Measurements from ENCODE around the gene GALNT18.

GALNT18 gene

DNA sequence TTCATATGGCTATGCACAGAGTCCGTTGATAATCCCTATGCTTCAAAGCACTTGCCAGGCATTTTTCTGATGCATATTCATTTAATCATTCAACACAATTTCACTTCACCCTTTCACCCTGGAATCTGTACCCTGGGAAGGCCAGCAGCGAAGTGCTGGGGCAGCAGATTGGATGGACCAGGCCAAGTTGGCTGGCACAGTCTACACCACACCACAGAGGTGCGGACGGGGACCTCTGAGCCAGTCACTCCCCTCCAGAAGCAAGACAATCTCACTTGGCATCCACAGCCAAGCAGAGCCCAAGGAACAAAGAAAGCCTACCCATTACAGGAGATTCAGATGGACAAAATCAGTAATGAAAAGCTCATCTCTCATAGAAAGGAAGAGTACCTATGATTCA is 130.2 kb downstream of the GALNT18 start:
- no peak overlapping the region for H3K27ac ChIP-seq (ENCODE audit: extremely low read depth, low read depth, low read length)
- TF ChIP-seq ZNF184 (tag by site-specific recombination; IDR thresholded peaks at IDR 0.05) (no peak), ZNF837 (tag by site-specific recombination; IDR thresholded peaks at IDR 0.05) (no peak), ZNF398 (tag by site-specific recombination; IDR thresholded peaks at IDR 0.05) (no peak), ZBTB1 (tag by site-specific recombination; IDR thresholded peaks at IDR 0.05) (no peak), ZNF211 (tag by site-specific recombination; IDR thresholded peaks at IDR 0.05; ENCODE audit: low read depth) (no peak), ZNF302 (tag by site-specific recombination; IDR thresholded peaks at IDR 0.05; ENCODE audit: low read depth) (no peak), ZNF2 (tag by site-specific recombination; IDR thresholded peaks at IDR 0.05) (no peak), ZNF404 (tag by site-specific recombination; IDR thresholded peaks at IDR 0.05) (no peak), WT1 (tag by site-specific recombination; IDR thresholded peaks at IDR 0.05) (no peak), ZNF639 (tag by site-specific recombination; IDR thresholded peaks at IDR 0.05) (no peak), RBAK (tag by site-specific recombination; IDR thresholded peaks at IDR 0.05) (no peak), GLI2 (tag by site-specific recombination; IDR thresholded peaks at IDR 0.05; ENCODE audit: borderline replicate concordance, low read depth) (no peak), ZNF23 (tag by site-specific recombination; IDR thresholded peaks at IDR 0.05; ENCODE audit: borderline replicate concordance) (no peak)
- TF ChIP-seq, protein P1, sequence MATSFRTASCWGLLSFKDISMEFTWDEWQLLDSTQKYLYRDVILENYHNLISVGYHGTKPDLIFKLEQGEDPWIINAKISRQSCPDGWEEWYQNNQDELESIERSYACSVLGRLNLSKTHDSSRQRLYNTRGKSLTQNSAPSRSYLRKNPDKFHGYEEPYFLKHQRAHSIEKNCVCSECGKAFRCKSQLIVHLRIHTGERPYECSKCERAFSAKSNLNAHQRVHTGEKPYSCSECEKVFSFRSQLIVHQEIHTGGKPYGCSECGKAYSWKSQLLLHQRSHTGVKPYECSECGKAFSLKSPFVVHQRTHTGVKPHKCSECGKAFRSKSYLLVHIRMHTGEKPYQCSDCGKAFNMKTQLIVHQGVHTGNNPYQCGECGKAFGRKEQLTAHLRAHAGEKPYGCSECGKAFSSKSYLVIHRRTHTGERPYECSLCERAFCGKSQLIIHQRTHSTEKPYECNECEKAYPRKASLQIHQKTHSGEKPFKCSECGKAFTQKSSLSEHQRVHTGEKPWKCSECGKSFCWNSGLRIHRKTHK (tag by site-specific recombination; IDR thresholded peaks at IDR 0.05), result no peak
- TF ChIP-seq, protein P2, sequence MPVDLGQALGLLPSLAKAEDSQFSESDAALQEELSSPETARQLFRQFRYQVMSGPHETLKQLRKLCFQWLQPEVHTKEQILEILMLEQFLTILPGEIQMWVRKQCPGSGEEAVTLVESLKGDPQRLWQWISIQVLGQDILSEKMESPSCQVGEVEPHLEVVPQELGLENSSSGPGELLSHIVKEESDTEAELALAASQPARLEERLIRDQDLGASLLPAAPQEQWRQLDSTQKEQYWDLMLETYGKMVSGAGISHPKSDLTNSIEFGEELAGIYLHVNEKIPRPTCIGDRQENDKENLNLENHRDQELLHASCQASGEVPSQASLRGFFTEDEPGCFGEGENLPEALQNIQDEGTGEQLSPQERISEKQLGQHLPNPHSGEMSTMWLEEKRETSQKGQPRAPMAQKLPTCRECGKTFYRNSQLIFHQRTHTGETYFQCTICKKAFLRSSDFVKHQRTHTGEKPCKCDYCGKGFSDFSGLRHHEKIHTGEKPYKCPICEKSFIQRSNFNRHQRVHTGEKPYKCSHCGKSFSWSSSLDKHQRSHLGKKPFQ (tag by site-specific recombination; IDR thresholded peaks at IDR 0.05), result no peak
- H3K9me3 ChIP-seq (ENCODE audit: control insufficient read depth, insufficient read depth, low read depth, low read length), result no peaks in the 10 kb centered on the region
- H3K4me1 ChIP-seq (ENCODE audit: control insufficient read depth, insufficient read depth, low read length), result no peaks in the 10 kb centered on the region
- H3K36me3 ChIP-seq (ENCODE audit: control insufficient read depth in 2 of 2, insufficient read depth in 1 of 2, low read length in 2 of 2), result no peaks in the 10 kb centered on the region
- POLR2A ChIA-PET, result no interaction called here
- no peak overlapping the region for H3K4me3 ChIP-seq (ENCODE audit: low read depth, low read length)
- CTCF ChIA-PET, result no interaction called here

DNA sequence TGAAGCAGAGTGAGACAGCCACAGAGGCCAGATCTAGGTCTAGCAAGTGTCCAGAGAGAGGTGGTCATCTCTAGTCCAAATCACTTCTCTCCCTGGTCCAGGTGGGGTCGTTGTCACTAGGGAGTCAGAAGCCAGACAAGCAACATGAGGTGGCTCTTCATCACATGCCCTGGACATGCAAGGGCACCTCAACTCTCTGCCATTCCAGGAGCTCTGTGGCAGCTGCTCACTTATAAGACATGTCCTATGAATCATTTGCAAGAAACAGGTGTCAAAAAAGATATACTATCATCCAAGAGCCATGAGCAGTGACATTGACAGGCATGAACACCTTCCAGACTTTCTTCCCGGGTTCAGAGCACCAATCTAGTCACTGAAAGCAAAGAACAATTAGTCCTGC is 130.8 kb downstream of the GALNT18 start:
- Histone ChIP-seq H3K4me3 (ENCODE audit: low read depth, low read length) (no peak overlapping the region), H3K4me1 (ENCODE audit: control insufficient read depth, insufficient read depth, low read length) (no peaks in the 10 kb centered on the region), H3K27ac (ENCODE audit: extremely low read depth, low read depth, low read length) (no peak overlapping the region), H3K36me3 (ENCODE audit: control insufficient read depth in 2 of 2, insufficient read depth in 1 of 2, low read length in 2 of 2) (no peaks in the 10 kb centered on the region), H3K9me3 (ENCODE audit: control insufficient read depth, insufficient read depth, low read depth, low read length) (no peaks in the 10 kb centered on the region)
- ChIA-PET CTCF (no interaction called here), POLR2A (no interaction called here)
- TF ChIP-seq ZBTB48 (tag by site-specific recombination; IDR thresholded peaks at IDR 0.05) (no peak), ZBTB21 (tag by site-specific recombination; IDR thresholded peaks at IDR 0.05) (no peak), ZNF121 (tag by site-specific recombination; IDR thresholded peaks at IDR 0.05) (no peak), ZNF610 (tag by site-specific recombination; IDR thresholded peaks at IDR 0.05; ENCODE audit: borderline replicate concordance) (no peak), ZIC2 (tag by site-specific recombination; IDR thresholded peaks at IDR 0.05) (no peak), ZNF510 (tag by site-specific recombination; IDR thresholded peaks at IDR 0.05; ENCODE audit: insufficient replicate concordance) (no peak)
- TF ChIP-seq, protein P3, sequence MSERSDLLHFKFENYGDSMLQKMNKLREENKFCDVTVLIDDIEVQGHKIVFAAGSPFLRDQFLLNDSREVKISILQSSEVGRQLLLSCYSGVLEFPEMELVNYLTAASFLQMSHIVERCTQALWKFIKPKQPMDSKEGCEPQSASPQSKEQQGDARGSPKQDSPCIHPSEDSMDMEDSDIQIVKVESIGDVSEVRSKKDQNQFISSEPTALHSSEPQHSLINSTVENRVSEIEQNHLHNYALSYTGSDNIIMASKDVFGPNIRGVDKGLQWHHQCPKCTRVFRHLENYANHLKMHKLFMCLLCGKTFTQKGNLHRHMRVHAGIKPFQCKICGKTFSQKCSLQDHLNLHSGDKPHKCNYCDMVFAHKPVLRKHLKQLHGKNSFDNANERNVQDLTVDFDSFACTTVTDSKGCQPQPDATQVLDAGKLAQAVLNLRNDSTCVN (tag by site-specific recombination; optimal IDR thresholded peaks at IDR 0.05), result no peak
- TF ChIP-seq, protein P4, sequence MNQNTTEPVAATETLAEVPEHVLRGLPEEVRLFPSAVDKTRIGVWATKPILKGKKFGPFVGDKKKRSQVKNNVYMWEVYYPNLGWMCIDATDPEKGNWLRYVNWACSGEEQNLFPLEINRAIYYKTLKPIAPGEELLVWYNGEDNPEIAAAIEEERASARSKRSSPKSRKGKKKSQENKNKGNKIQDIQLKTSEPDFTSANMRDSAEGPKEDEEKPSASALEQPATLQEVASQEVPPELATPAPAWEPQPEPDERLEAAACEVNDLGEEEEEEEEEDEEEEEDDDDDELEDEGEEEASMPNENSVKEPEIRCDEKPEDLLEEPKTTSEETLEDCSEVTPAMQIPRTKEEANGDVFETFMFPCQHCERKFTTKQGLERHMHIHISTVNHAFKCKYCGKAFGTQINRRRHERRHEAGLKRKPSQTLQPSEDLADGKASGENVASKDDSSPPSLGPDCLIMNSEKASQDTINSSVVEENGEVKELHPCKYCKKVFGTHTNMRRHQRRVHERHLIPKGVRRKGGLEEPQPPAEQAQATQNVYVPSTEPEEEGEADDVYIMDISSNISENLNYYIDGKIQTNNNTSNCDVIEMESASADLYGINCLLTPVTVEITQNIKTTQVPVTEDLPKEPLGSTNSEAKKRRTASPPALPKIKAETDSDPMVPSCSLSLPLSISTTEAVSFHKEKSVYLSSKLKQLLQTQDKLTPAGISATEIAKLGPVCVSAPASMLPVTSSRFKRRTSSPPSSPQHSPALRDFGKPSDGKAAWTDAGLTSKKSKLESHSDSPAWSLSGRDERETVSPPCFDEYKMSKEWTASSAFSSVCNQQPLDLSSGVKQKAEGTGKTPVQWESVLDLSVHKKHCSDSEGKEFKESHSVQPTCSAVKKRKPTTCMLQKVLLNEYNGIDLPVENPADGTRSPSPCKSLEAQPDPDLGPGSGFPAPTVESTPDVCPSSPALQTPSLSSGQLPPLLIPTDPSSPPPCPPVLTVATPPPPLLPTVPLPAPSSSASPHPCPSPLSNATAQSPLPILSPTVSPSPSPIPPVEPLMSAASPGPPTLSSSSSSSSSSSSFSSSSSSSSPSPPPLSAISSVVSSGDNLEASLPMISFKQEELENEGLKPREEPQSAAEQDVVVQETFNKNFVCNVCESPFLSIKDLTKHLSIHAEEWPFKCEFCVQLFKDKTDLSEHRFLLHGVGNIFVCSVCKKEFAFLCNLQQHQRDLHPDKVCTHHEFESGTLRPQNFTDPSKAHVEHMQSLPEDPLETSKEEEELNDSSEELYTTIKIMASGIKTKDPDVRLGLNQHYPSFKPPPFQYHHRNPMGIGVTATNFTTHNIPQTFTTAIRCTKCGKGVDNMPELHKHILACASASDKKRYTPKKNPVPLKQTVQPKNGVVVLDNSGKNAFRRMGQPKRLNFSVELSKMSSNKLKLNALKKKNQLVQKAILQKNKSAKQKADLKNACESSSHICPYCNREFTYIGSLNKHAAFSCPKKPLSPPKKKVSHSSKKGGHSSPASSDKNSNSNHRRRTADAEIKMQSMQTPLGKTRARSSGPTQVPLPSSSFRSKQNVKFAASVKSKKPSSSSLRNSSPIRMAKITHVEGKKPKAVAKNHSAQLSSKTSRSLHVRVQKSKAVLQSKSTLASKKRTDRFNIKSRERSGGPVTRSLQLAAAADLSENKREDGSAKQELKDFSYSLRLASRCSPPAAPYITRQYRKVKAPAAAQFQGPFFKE (tag by site-specific recombination; IDR thresholded peaks at IDR 0.05; ENCODE audit: borderline replicate concordance), result no peak
